DLD1 (cell line): ENCODE results near the gene LELP1.
"Not testable (repeated sequence)": the region's sequence is repeated elsewhere in the genome, so short reads cannot be mapped to it uniquely, and the experiment has no call there.

Source experiments
- in situ Hi-C: cut with HindIII; loops from 2 replicates; pipeline ENCODE4 v1.10.0; 2017; ENCODE audit warnings: low sequenced_read_pairs

The LELP1 gene

GRCh38 chr1:153228491-153228890, 25.3 kb downstream of the LELP1 start:
- in situ Hi-C loops: no loop called here

- in situ Hi-C loops: not testable (repeated sequence)
Observed at GRCh38 chr1:153229076-153229829, 26.0 kb downstream of the LELP1 start.

GRCh38 chr1:153231363-153231762, 28.1 kb downstream of the LELP1 start:
- in situ Hi-C loops: no loop called here

- in situ Hi-C loops: no loop called here
Observed at GRCh38 chr1:153231785-153232184, 28.6 kb downstream of the LELP1 start.

GRCh38 chr1:153232553-153232952, 29.3 kb downstream of the LELP1 start:
- in situ Hi-C loops: no loop called here

GRCh38 chr1:153233448-153233847, 30.2 kb downstream of the LELP1 start:
- in situ Hi-C loops: no loop called here

GRCh38 chr1:153238527-153238926, 35.3 kb downstream of the LELP1 start:
- in situ Hi-C loops: no loop called here

GRCh38 chr1:153242160-153242559, 38.9 kb downstream of the LELP1 start:
- in situ Hi-C loops: no loop called here

GRCh38 chr1:153245466-153245865, 42.2 kb downstream of the LELP1 start:
- in situ Hi-C loops: no loop called here

GRCh38 chr1:153246018-153246417, 42.8 kb downstream of the LELP1 start:
- in situ Hi-C loops: no loop called here

- in situ Hi-C loops: no loop called here
Observed at GRCh38 chr1:153246825-153247224, 43.6 kb downstream of the LELP1 start.

- in situ Hi-C loops: no loop called here
Observed at GRCh38 chr1:153248176-153248879, 45.1 kb downstream of the LELP1 start.

- in situ Hi-C loops: loop anchor here (5.0 kb wide), 1 partner anchor 37 kb away; no protein-coding TSS in a partner anchor
Observed at GRCh38 chr1:153250166-153250565, 46.9 kb downstream of the LELP1 start.

- in situ Hi-C loops: loop anchor here (5.0 kb wide), 1 partner anchor 36 kb away; no protein-coding TSS in a partner anchor
Observed at GRCh38 chr1:153251087-153251486, 47.9 kb downstream of the LELP1 start.

GRCh38 chr1:153251562-153251961, 48.3 kb downstream of the LELP1 start:
- in situ Hi-C loops: loop anchor here (5.0 kb wide), 1 partner anchor 36 kb away; no protein-coding TSS in a partner anchor

GRCh38 chr1:153251988-153252387, 48.8 kb downstream of the LELP1 start:
- in situ Hi-C loops: loop anchor here (5.0 kb wide), 1 partner anchor 35 kb away; no protein-coding TSS in a partner anchor

GRCh38 chr1:153253076-153253475, 49.8 kb downstream of the LELP1 start:
- in situ Hi-C loops: loop anchor here (5.0 kb wide), 1 partner anchor 34 kb away; no protein-coding TSS in a partner anchor

GRCh38 chr1:153253693-153254092, 50.5 kb downstream of the LELP1 start:
- in situ Hi-C loops: loop anchor here (5.0 kb wide), 1 partner anchor 34 kb away; no protein-coding TSS in a partner anchor
